GM23338 (cell line): ENCODE measurements around the gene TIAM1.

Experiments used
- CREB1 ChIP-seq: fragments of 250-450 bp; sonication (Bioruptor Pico); IDR thresholded peaks from 2 replicates; pipeline ENCODE4 v1.5.0; 2020; ENCODE audit warnings: low read depth, mild to moderate bottlenecking, moderate library complexity
- CTCF ChIP-seq, 2 experiments: fragments of 200-600 bp in 1 of 2; sonication (generic) in 1 of 2; conservative IDR thresholded peaks; 2 replicates each; pipeline versions ENCODE4 v1.5.1 to v1.6.1; 2016 to 2017; ENCODE audit warnings: antibody characterized with exemption in 2 of 2, low read depth in 2 of 2, mild to moderate bottlenecking in 2 of 2, moderate library complexity in 1 of 2
- EZH2 ChIP-seq: fragments of 200-600 bp; sonication (generic); IDR thresholded peaks from one replicate; pipeline ENCODE4 v1.8.0; 2017; ENCODE audit warnings: antibody characterized with exemption, mild to moderate bottlenecking, low read depth; ENCODE audit not compliant: unreplicated experiment
- EZH2phosphoT487 ChIP-seq: fragments of 200-600 bp; sonication (generic); IDR thresholded peaks from one replicate; pipeline ENCODE4 v1.8.1; 2018; ENCODE audit warnings: antibody characterized with exemption; ENCODE audit not compliant: unreplicated experiment
- JUNB ChIP-seq: IDR thresholded peaks from one replicate; pipeline ENCODE4 v1.6.1; 2016; ENCODE audit warnings: antibody characterized with exemption; ENCODE audit not compliant: unreplicated experiment
- POLR2AphosphoS5 ChIP-seq: IDR thresholded peaks from 2 replicates; pipeline ENCODE4 v1.6.1; 2016; ENCODE audit warnings: antibody characterized with exemption, low read depth
- STAT1 ChIP-seq: IDR thresholded peaks from one replicate; pipeline ENCODE4 v1.6.1; 2016; ENCODE audit warnings: antibody characterized with exemption; ENCODE audit not compliant: unreplicated experiment
- ZNF114 ChIP-seq: fragments of 250-450 bp; sonication (Bioruptor Pico); IDR thresholded peaks from 2 replicates; pipeline ENCODE4 v1.5.0; 2020; ENCODE audit warnings: mild to moderate bottlenecking, moderate library complexity
- TF ChIP-seq, protein P1 (sequence below): IDR thresholded peaks from one replicate; pipeline ENCODE4 v1.6.1; 2018; ENCODE audit warnings: antibody characterized with exemption; ENCODE audit not compliant: unreplicated experiment

GRCh38 chr21:31295676-31296075 is 48.4 kb downstream of the TIAM1 start:
- TF ChIP-seq CTCF (conservative IDR thresholded peaks at IDR 0.05; ENCODE audit: low read depth in 2 of 2): no peak
- TF ChIP-seq, protein P1, sequence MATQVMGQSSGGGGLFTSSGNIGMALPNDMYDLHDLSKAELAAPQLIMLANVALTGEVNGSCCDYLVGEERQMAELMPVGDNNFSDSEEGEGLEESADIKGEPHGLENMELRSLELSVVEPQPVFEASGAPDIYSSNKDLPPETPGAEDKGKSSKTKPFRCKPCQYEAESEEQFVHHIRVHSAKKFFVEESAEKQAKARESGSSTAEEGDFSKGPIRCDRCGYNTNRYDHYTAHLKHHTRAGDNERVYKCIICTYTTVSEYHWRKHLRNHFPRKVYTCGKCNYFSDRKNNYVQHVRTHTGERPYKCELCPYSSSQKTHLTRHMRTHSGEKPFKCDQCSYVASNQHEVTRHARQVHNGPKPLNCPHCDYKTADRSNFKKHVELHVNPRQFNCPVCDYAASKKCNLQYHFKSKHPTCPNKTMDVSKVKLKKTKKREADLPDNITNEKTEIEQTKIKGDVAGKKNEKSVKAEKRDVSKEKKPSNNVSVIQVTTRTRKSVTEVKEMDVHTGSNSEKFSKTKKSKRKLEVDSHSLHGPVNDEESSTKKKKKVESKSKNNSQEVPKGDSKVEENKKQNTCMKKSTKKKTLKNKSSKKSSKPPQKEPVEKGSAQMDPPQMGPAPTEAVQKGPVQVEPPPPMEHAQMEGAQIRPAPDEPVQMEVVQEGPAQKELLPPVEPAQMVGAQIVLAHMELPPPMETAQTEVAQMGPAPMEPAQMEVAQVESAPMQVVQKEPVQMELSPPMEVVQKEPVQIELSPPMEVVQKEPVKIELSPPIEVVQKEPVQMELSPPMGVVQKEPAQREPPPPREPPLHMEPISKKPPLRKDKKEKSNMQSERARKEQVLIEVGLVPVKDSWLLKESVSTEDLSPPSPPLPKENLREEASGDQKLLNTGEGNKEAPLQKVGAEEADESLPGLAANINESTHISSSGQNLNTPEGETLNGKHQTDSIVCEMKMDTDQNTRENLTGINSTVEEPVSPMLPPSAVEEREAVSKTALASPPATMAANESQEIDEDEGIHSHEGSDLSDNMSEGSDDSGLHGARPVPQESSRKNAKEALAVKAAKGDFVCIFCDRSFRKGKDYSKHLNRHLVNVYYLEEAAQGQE: no peak
- TF ChIP-seq POLR2AphosphoS5: no peak
- TF ChIP-seq EZH2: no peak
- no peak for TF ChIP-seq CREB1
- TF ChIP-seq EZH2phosphoT487: no peak
- no peak for TF ChIP-seq ZNF114
- no peak for TF ChIP-seq JUNB
- TF ChIP-seq STAT1: no peak
